Activated T-cell treated with anti-CD3 and anti-CD28 coated beads, Interleukin-2, amount 50 U/mL, for 4 hours (primary cell): ENCODE measurements around the gene IFI35. TPM values are rescaled to one million over a fixed set of nuclear protein-coding genes. Genes with fewer than 3 reads are reported as not detected.

ENCODE experiments used
- ATAC-seq, 2 donors: fragments of 200-7000 bp; cut with Tn5 transposase; one replicate each; pipeline ENCODE4 v1.10.0; 2021
- DNase-seq: peaks from one replicate; pipeline ENCODE4 v3.0.0-alpha.2; 2020
- H3K27me3 Mint-ChIP-seq: one replicate; pipeline ENCODE4 v1.8.0; 2021; ENCODE audit warnings: low read depth, mixed read lengths
- H3K36me3 Mint-ChIP-seq: one replicate; pipeline ENCODE4 v1.8.0; 2022; ENCODE audit warnings: mixed read lengths; ENCODE audit not compliant: insufficient read depth
- H3K4me1 Mint-ChIP-seq: one replicate; pipeline ENCODE4 v1.8.0; 2021; ENCODE audit warnings: low read depth, mixed read lengths
- H3K4me3 Mint-ChIP-seq: one replicate; pipeline ENCODE4 v1.8.0; 2021; ENCODE audit warnings: mild to moderate bottlenecking, moderate library complexity, mixed read lengths
- H3K9me3 Mint-ChIP-seq: one replicate; pipeline ENCODE4 v1.8.0; 2021; ENCODE audit warnings: mixed read lengths
- total RNA-seq, 3 donors: library from RNA; stranded (reverse); gene quantifications; one replicate each; pipeline ENCODE4 v1.2.1, GENCODE V29; 2021

Gene IFI35
- total RNA-seq, 3 donors from 2014 or later: 26.4 to 46.6 (median 34.1) TPM

DNA sequence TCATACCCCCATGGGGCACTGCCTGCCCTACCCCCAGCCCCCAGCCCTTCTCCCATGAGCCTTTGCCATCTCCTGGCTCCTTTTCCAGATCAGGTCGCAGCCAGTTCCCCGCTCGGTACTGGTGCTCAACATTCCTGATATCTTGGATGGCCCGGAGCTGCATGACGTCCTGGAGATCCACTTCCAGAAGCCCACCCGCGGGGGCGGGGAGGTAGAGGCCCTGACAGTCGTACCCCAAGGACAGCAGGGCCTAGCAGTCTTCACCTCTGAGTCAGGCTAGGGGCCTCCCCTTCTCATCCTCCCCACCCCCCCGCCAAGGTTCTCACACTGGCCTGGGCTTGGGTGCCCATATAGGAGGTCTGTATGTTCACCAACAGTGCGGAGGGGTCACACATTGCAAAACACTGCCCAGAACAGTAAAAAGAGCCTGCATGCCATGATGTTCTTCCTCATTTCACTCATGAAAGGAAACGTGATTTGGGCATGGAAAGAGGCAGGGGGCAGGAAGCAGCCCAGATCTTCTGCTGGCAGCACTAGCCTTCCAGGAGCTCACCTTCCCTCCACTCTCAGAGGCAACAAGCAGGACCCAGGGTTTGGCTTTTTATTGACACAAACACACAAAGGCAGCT lies 7.5 kb downstream of the IFI35 start:
- Mint-ChIP-seq H3K9me3 (no peaks in the 10 kb centered on the region), H3K27me3 (no peaks in the 10 kb centered on the region), H3K4me1 (peaks cover 20% of the 10 kb centered on the region), H3K36me3 (peaks cover 21% of the 10 kb centered on the region), H3K4me3 (no peak overlapping the region)
- DNase-seq (no peak), ATAC-seq (no peak)

DNA sequence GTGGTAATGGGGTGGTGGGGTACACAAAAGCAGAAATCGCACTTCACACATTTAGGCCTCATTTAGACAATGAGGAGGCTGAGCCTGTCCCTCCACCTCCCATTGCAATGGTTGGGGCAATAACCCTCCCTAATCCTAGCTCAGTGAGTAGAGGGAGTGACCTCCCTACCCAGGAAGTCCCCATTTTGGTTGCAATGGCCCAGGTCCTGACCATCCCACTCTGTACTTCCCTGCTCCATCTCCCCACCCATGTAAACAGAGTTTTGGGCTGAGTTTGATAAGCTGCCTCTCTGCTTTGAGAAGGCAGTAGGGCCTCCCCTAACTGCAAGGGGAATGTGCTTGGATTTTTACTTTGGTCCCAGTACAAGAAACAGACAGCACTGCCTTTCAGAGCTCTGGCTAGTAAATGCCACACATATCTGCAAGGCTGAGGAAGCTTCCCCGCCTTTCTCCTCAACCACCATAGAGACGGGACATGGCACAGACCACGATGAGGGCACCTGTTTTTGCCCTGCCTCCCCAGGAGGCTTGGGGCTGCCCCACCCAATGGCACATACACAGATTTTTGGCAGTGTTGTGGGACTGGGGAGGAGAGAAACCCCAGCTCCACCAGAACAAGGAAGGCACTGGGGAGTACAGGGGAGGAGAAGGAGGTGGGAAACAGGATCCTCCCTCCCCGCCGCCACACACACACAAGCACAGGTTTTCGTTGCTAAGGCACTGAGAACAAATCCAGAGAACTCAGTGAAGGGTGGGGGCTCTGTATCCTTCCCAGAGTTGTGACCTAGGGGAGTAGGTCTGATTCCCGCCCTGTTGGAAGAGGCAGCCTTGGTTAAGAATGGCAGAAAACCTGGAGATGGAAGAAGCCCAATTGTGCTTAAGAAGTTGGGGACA lies 8.3 kb downstream of the IFI35 start:
- no peak overlapping the region for H3K4me3 Mint-ChIP-seq
- no peaks in the 10 kb centered on the region for H3K9me3 Mint-ChIP-seq
- DNase-seq (no peak), ATAC-seq (no peak)
- no peaks in the 10 kb centered on the region for H3K27me3 Mint-ChIP-seq
- H3K36me3 Mint-ChIP-seq: peaks cover 21% of the 10 kb centered on the region
- peaks cover 26% of the 10 kb centered on the region for H3K4me1 Mint-ChIP-seq

DNA sequence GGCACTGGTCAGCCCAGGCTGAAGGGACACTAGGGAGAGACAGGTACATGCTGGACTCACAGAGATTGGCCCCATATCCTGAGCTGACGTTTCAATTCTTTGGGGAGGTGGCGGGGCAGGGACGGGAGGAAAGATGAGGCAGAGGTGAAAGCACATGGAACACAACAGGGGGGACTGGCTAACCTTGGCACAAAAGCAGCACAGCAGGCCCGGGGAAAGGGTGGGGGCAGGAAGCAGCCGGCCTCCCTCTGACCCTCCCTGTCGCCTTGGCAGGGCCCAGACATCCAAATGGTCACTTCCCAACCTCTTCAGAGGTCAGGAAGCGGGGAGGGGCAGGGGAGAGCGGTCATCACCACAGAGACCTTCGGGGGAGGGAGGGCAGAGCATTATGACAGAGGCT lies 9.0 kb downstream of the IFI35 start:
- Mint-ChIP-seq H3K27me3 (no peaks in the 10 kb centered on the region), H3K9me3 (no peaks in the 10 kb centered on the region), H3K4me1 (peaks cover 25% of the 10 kb centered on the region), H3K4me3 (no peak overlapping the region), H3K36me3 (peaks cover 20% of the 10 kb centered on the region)
- ATAC-seq: no peak
- no peak for DNase-seq

GRCh38 chr17:43016216-43016615 lies 9.6 kb downstream of the IFI35 start:
- no peak overlapping the region for H3K4me3 Mint-ChIP-seq
- DNase-seq: no peak
- H3K4me1 Mint-ChIP-seq: peaks cover 27% of the 10 kb centered on the region
- H3K9me3 Mint-ChIP-seq: no peaks in the 10 kb centered on the region
- peaks cover 16% of the 10 kb centered on the region for H3K36me3 Mint-ChIP-seq
- H3K27me3 Mint-ChIP-seq: no peaks in the 10 kb centered on the region
- no peak for ATAC-seq

DNA sequence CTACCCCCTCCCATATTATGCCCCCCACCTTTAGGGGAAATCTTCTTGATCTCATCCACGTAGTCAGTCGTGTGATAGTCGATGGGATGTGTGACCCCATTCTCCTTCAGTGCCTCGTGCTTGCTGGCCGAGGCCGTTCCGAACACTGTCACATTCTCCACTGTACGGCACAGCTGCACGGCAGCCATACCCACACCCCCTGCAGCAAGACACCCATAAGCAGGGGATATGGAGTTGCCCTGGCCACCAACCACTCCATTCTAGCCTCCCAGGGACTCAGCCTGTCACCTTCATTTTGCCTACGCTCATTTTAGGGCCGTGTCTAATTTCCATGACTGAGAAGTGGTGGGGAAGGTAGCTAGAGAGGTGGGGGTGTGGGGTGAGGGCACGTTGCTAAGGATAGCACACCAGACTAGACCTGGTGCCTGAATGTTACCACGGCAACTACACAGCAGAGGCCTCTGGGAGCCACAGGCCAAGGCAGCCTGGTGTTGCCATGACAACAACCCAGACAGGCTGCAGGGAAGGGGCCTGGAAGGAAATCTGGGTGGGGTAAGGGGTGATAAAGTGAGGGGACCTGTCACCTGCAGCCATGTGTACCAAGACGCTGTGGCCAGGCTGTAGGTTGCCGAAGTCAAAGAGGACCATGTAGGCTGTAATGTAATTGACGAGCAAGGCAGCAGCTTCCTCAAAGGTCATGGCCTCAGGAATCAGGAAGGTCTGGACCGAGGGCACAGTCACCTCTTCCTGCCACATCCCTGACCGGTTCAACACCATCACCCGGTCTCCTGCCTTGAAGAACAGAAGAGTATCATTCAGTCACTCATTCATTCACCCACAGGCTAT lies 11.6 kb downstream of the IFI35 start:
- DNase-seq: no peak
- no peak for ATAC-seq
- Mint-ChIP-seq H3K9me3 (no peaks in the 10 kb centered on the region), H3K36me3 (peaks cover 8% of the 10 kb centered on the region), H3K4me1 (peaks cover 29% of the 10 kb centered on the region), H3K27me3 (no peaks in the 10 kb centered on the region), H3K4me3 (no peak overlapping the region)

- no peak overlapping the region for H3K4me3 Mint-ChIP-seq
- DNase-seq: no peak
- no peaks in the 10 kb centered on the region for H3K9me3 Mint-ChIP-seq
- peaks cover 4% of the 10 kb centered on the region for H3K36me3 Mint-ChIP-seq
- peaks cover 29% of the 10 kb centered on the region for H3K4me1 Mint-ChIP-seq
- no peak for ATAC-seq
- H3K27me3 Mint-ChIP-seq: no peaks in the 10 kb centered on the region
Observed at GRCh38 chr17:43018932-43019331, 12.3 kb downstream of the IFI35 start.

- no peaks in the 10 kb centered on the region for H3K27me3 Mint-ChIP-seq
- H3K4me1 Mint-ChIP-seq: peaks cover 33% of the 10 kb centered on the region
- no peak for DNase-seq
- peaks cover 2% of the 10 kb centered on the region for H3K36me3 Mint-ChIP-seq
- no peaks in the 10 kb centered on the region for H3K9me3 Mint-ChIP-seq
- no peak overlapping the region for H3K4me3 Mint-ChIP-seq
- no peak for ATAC-seq
Observed at GRCh38 chr17:43019418-43019817, 12.8 kb downstream of the IFI35 start.

GRCh38 chr17:43020030-43020621 lies 13.5 kb downstream of the IFI35 start:
- H3K27me3 Mint-ChIP-seq: no peaks in the 10 kb centered on the region
- DNase-seq (no peak), ATAC-seq (no peak)
- H3K36me3 Mint-ChIP-seq: no peaks in the 10 kb centered on the region
- no peaks in the 10 kb centered on the region for H3K9me3 Mint-ChIP-seq
- H3K4me1 Mint-ChIP-seq: peaks cover 35% of the 10 kb centered on the region
- H3K4me3 Mint-ChIP-seq: peak overlapping the region; percentile 46

GRCh38 chr17:43020789-43021740 lies 14.5 kb downstream of the IFI35 start:
- no peaks in the 10 kb centered on the region for H3K36me3 Mint-ChIP-seq
- no peaks in the 10 kb centered on the region for H3K9me3 Mint-ChIP-seq
- peaks cover 35% of the 10 kb centered on the region for H3K4me1 Mint-ChIP-seq

GRCh38 chr17:43021741-43022512 lies 15.3 kb downstream of the IFI35 start, which contains the start of gene VAT1:
TSS of gene VAT1 (minus strand) at chr17:43022385. CDS start at chr17:43022322, 63 bp downstream.
- Mint-ChIP-seq H3K4me1 (peaks cover 35% of the 10 kb centered on the region), H3K36me3 (no peaks in the 10 kb centered on the region), H3K27me3 (no peaks in the 10 kb centered on the region), H3K9me3 (no peaks in the 10 kb centered on the region), H3K4me3 (peak within 1 kb of the TSS; percentile 80)
- ATAC-seq: peak; percentile 70 to 72
- DNase-seq: peak; percentile 52

More at GRCh38 chr17:43020789-43021740, 14.5 kb downstream of the IFI35 start:
- Mint-ChIP-seq H3K4me3 (peak overlapping the region; percentile 80), H3K27me3 (no peaks in the 10 kb centered on the region)
- DNase-seq: peak; percentile 32
- ATAC-seq: peak in 1 of 2 donors; percentile 1

- Mint-ChIP-seq H3K27me3 (no peaks in the 10 kb centered on the region), H3K36me3 (no peaks in the 10 kb centered on the region), H3K9me3 (no peaks in the 10 kb centered on the region), H3K4me3 (peak within 1 kb of the TSS; percentile 84), H3K4me1 (peaks cover 22% of the 10 kb centered on the region)
- DNase-seq: peak; percentile 76
- ATAC-seq: peak; percentile 57 to 60
Observed at GRCh38 chr17:43024407-43025289, 18.1 kb downstream of the IFI35 start, which contains the start of gene RND2. TSS of gene RND2 (plus strand) at chr17:43025231. CDS start at chr17:43025348, 117 bp downstream.

DNA sequence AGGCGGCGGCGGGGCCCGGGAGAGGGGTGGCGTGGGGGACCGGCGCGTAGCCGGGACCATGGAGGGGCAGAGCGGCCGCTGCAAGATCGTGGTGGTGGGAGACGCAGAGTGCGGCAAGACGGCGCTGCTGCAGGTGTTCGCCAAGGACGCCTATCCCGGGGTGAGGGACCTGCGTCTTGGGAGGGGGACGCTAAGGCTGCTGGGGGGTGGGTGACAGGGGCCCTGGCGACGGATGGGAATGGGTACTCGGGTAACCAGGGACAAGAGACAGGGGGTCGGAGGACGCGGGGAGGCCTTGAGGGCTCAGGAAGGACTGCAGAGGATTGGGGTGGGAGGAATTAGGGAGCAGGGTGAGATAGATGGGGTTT lies 18.7 kb downstream of the IFI35 start:
- ATAC-seq (no peak), DNase-seq (no peak)
- Mint-ChIP-seq H3K36me3 (no peaks in the 10 kb centered on the region), H3K9me3 (no peaks in the 10 kb centered on the region), H3K4me1 (peaks cover 16% of the 10 kb centered on the region), H3K4me3 (peak overlapping the region; percentile 73), H3K27me3 (no peaks in the 10 kb centered on the region)
